Measurements from ENCODE around the gene TYMP.

Gene TYMP

GRCh38 chr22:50505276-50505775 is 24.5 kb downstream of the TYMP start:
- peak; percentile 39 for DNase-seq (ENCODE audit: low spot score)

- DNase-seq (ENCODE audit: low spot score), result peak; percentile 43
These were observed 25.2 kb downstream of the TYMP start for GRCh38 chr22:50504369-50505211.

GRCh38 chr22:50503475-50504145 is 26.2 kb downstream of the TYMP start:
- peak; percentile 49 for DNase-seq (ENCODE audit: low spot score)

- DNase-seq (ENCODE audit: low spot score), result peak; percentile 42
These were observed 27.0 kb downstream of the TYMP start for GRCh38 chr22:50502628-50503474.

GRCh38 chr22:50502096-50502495 is 27.7 kb downstream of the TYMP start:
- no peak for DNase-seq (ENCODE audit: low spot score)

- no peak for DNase-seq (ENCODE audit: low spot score)
These were observed 29.4 kb downstream of the TYMP start for GRCh38 chr22:50500452-50500851.

- DNase-seq (ENCODE audit: low spot score), result peak; percentile 75
These were observed 31.4 kb downstream of the TYMP start for GRCh38 chr22:50498322-50498890.

GRCh38 chr22:50497093-50497492 is 32.7 kb downstream of the TYMP start:
- DNase-seq (ENCODE audit: low spot score), result no peak

GRCh38 chr22:50490531-50491308 is 39.1 kb downstream of the TYMP start:
- no peak for DNase-seq (ENCODE audit: low spot score)

- DNase-seq (ENCODE audit: low spot score), result no peak
These were observed 40.2 kb downstream of the TYMP start for GRCh38 chr22:50489363-50490243.

GRCh38 chr22:50488886-50489285 is 40.9 kb downstream of the TYMP start:
- no peak for DNase-seq (ENCODE audit: low spot score)

- DNase-seq (ENCODE audit: low spot score), result no peak
These were observed 41.7 kb downstream of the TYMP start for GRCh38 chr22:50488006-50488677.

GRCh38 chr22:50487290-50488005 is 42.4 kb downstream of the TYMP start:
- no peak for DNase-seq (ENCODE audit: low spot score)

GRCh38 chr22:50486561-50487289 is 43.1 kb downstream of the TYMP start, which contains the start of gene MIOX:
Gene MIOX, plus strand, starts transcription at chr22:50486859. Its CDS starts 39 bp downstream, at chr22:50486898.
- DNase-seq (ENCODE audit: low spot score), result no peak

- DNase-seq (ENCODE audit: low spot score), result no peak
These were observed 44.3 kb downstream of the TYMP start for GRCh38 chr22:50485221-50486131.

GRCh38 chr22:50483977-50484853 is 45.6 kb downstream of the TYMP start:
- DNase-seq (ENCODE audit: low spot score), result no peak

Measured in ecto neural progenitor cell (in vitro differentiated cells).